ENCODE data around the gene HAPLN2. TPM values are rescaled to one million over a fixed set of nuclear protein-coding genes. Genes with fewer than 3 reads are reported as not detected.
A peak's percentile ranks its signal among the peaks of the same experiment; 100 is the strongest.

Gene HAPLN2
- total and polyA plus RNA-seq, 8 donors = 0.33 to 0.37 TPM; not detected in 6

- peaks cover 60 to 85% (median 79%) of the 10 kb centered on the region in 4 donors for H3K4me1 ChIP-seq
- H3K9me3 ChIP-seq = no peaks in the 10 kb centered on the region
- intact Hi-C loops (cut with DNase I; ENCODE audit: low total_unique reads) = no loop called here
- no peaks in the 10 kb centered on the region for H3K36me3 ChIP-seq
- H3K27ac ChIP-seq = peak overlapping the region in 4 of 5 donors; percentile 67 to 88 (median 84)
- no peak for TF ChIP-seq EP300 (IDR thresholded peaks at IDR 0.05)
- TF ChIP-seq POLR2A (IDR thresholded peaks at IDR 0.05) = no peak
- TF ChIP-seq CTCF (IDR thresholded peaks at IDR 0.05) = no peak
- no peak for TF ChIP-seq POLR2AphosphoS5 (IDR thresholded peaks at IDR 0.05)
- no peak for DNase-seq
- H3K4me3 ChIP-seq = peak overlapping the region; percentile 4 to 38 (median 13)
- WGBS, 5 donors = 17 to 28% (median 28%) methylated on average over 6 of the region's 6 CpGs
- peaks cover 0 to 41% (median 19%) of the 10 kb centered on the region in 3 donors for H3K27me3 ChIP-seq
These were observed 40.4 kb downstream of the HAPLN2 start for GRCh38 chr1:156659661-156659987.

GRCh38 chr1:156659988-156660751 is 41.0 kb downstream of the HAPLN2 start:
- H3K4me1 ChIP-seq = peaks cover 61 to 90% (median 84%) of the 10 kb centered on the region in 4 donors
- WGBS, 5 donors = 8 to 15% (median 13%) methylated on average over 35 to 38 of the region's 38 CpGs
- intact Hi-C loops (cut with DNase I; ENCODE audit: low total_unique reads) = no loop called here
- peaks cover 0 to 40% (median 16%) of the 10 kb centered on the region in 3 donors for H3K27me3 ChIP-seq
- no peaks in the 10 kb centered on the region for H3K36me3 ChIP-seq
- no peaks in the 10 kb centered on the region for H3K9me3 ChIP-seq
- H3K4me3 ChIP-seq = peak overlapping the region; percentile 10 to 38 (median 21)
- peak; percentile 92 to 98 for DNase-seq
- peak overlapping the region; percentile 61 to 88 (median 82) for H3K27ac ChIP-seq
- peak in 6 of 7 experiments; percentile 47 to 100 (median 96) for TF ChIP-seq CTCF (IDR thresholded peaks at IDR 0.05)
- peak in 1 of 3 donors; percentile 51 for TF ChIP-seq POLR2AphosphoS5 (IDR thresholded peaks at IDR 0.05)
- TF ChIP-seq EP300 (IDR thresholded peaks at IDR 0.05) = no peak
- no peak for TF ChIP-seq POLR2A (IDR thresholded peaks at IDR 0.05)

GRCh38 chr1:156660752-156661112 is 41.5 kb downstream of the HAPLN2 start:
- no peak for TF ChIP-seq POLR2AphosphoS5 (IDR thresholded peaks at IDR 0.05)
- no peak for TF ChIP-seq CTCF (IDR thresholded peaks at IDR 0.05)
- TF ChIP-seq EP300 (IDR thresholded peaks at IDR 0.05) = no peak
- no peak for TF ChIP-seq POLR2A (IDR thresholded peaks at IDR 0.05)
- DNase-seq = peak in 1 of 2 donors; percentile 26
- H3K4me3 ChIP-seq = peak overlapping the region; percentile 17 to 38 (median 26)
- 50 to 73% (median 57%) methylated on average over 2 of the region's 2 CpGs for WGBS, 5 donors
- peaks cover 0 to 35% (median 16%) of the 10 kb centered on the region in 3 donors for H3K27me3 ChIP-seq
- no peaks in the 10 kb centered on the region for H3K9me3 ChIP-seq
- peaks cover 65 to 95% (median 87%) of the 10 kb centered on the region in 4 donors for H3K4me1 ChIP-seq
- peak overlapping the region; percentile 61 to 88 (median 82) for H3K27ac ChIP-seq
- no peaks in the 10 kb centered on the region for H3K36me3 ChIP-seq
- intact Hi-C loops (cut with DNase I; ENCODE audit: low total_unique reads) = no loop called here

GRCh38 chr1:156662005-156662799 is 43.0 kb downstream of the HAPLN2 start:
- intact Hi-C loops (cut with DNase I; ENCODE audit: low total_unique reads) = no loop called here
- H3K36me3 ChIP-seq = no peaks in the 10 kb centered on the region
- no peaks in the 10 kb centered on the region for H3K9me3 ChIP-seq
- 47 to 74% (median 64%) methylated on average over 12 of the region's 12 CpGs for WGBS, 5 donors
- TF ChIP-seq EP300 (IDR thresholded peaks at IDR 0.05) (no peak), POLR2AphosphoS5 (IDR thresholded peaks at IDR 0.05) (no peak), POLR2A (IDR thresholded peaks at IDR 0.05) (no peak), CTCF (IDR thresholded peaks at IDR 0.05) (no peak)
- H3K4me1 ChIP-seq = peaks cover 59 to 92% (median 80%) of the 10 kb centered on the region in 4 donors
- peak overlapping the region; percentile 25 to 88 (median 82) for H3K27ac ChIP-seq
- H3K27me3 ChIP-seq = peaks cover 0 to 20% (median 5%) of the 10 kb centered on the region in 3 donors
- H3K4me3 ChIP-seq = no peak overlapping the region
- DNase-seq = peak in 1 of 2 donors; percentile 52

All from stomach (tissue), 9 donors.